CD14-positive monocyte (primary cell): Measurements from ENCODE around the gene IL1A. TPM values are rescaled to one million over a fixed set of nuclear protein-coding genes. Genes with fewer than 3 reads are reported as not detected.

ENCODE experiments used
- DNase-seq, 3 donors: peaks; one replicate each; pipeline ENCODE4 v3.0.0-alpha.2; 2011 to 2022
- H2AFZ ChIP-seq: 2 replicates; pipeline ENCODE4 v1.6.0; 2012; ENCODE audit warnings: mild to moderate bottlenecking, low read depth, low read length, inconsistent platforms; ENCODE audit not compliant: insufficient read depth, poor library complexity, severe bottlenecking
- H3K27ac ChIP-seq, 2 donors: 1 replicate in 1 of 2; 2 replicates in 1 of 2; pipeline ENCODE4 v1.5.1; 2012 to 2013; ENCODE audit warnings: low read length in 2 of 2, control low read depth in 1 of 2, inconsistent platforms in 1 of 2, low read depth in 1 of 2, mild to moderate bottlenecking in 1 of 2
- H3K27me3 ChIP-seq, 2 donors: one replicate each; pipeline versions ENCODE4 v1.6.0 to v1.6.1; 2011 to 2013; ENCODE audit warnings: low read length in 2 of 2; ENCODE audit not compliant: control insufficient read depth in 2 of 2, insufficient read depth in 2 of 2
- H3K36me3 ChIP-seq, 2 donors: replicated peaks in 1 of 2; 1 replicate in 1 of 2; 2 replicates in 1 of 2; pipeline versions ENCODE4 v1.5.1 to v1.6.1; 2012 to 2013; ENCODE audit warnings: low read length in 2 of 2, control low read depth in 1 of 2, inconsistent platforms in 1 of 2, mild to moderate bottlenecking in 1 of 2; ENCODE audit not compliant: insufficient read depth in 2 of 2, control insufficient read depth in 1 of 2
- H3K4me1 ChIP-seq, 2 donors: 1 replicate in 1 of 2; 2 replicates in 1 of 2; pipeline versions ENCODE4 v1.5.1 to v1.6.1; 2012 to 2013; ENCODE audit warnings: low read length in 2 of 2, control low read depth in 1 of 2, inconsistent platforms in 1 of 2, mild to moderate bottlenecking in 1 of 2, moderate library complexity in 1 of 2; ENCODE audit not compliant: insufficient read depth in 2 of 2, control insufficient read depth in 1 of 2
- H3K4me2 ChIP-seq: replicated peaks from 2 replicates; pipeline ENCODE3; 2012; ENCODE audit warnings: low read length, moderate library complexity, mild to moderate bottlenecking; ENCODE audit not compliant: poor library complexity, severe bottlenecking; ENCODE audit errors: extremely low read depth
- H3K4me3 ChIP-seq, 3 experiments: fragments of 200-600 bp in 1 of 3; sonication (generic) in 1 of 3; replicated peaks in 1 of 3; 1 replicate in 2 of 3; 2 replicates in 1 of 3; pipeline ENCODE4 v1.5.1; 2011 to 2013; ENCODE audit warnings: low read length in 3 of 3, mild to moderate bottlenecking in 3 of 3, control low read depth in 2 of 3, low read depth in 2 of 3, inconsistent platforms in 1 of 3, moderate library complexity in 1 of 3
- H3K79me2 ChIP-seq: 2 replicates; pipeline ENCODE4 v1.6.0; 2012; ENCODE audit warnings: mild to moderate bottlenecking, control low read depth, inconsistent platforms, low read length, moderate library complexity; ENCODE audit not compliant: insufficient read depth
- H3K9ac ChIP-seq: 2 replicates; pipeline ENCODE4 v1.6.0; 2017; ENCODE audit warnings: low read length, mild to moderate bottlenecking; ENCODE audit not compliant: insufficient read depth, poor library complexity, severe bottlenecking
- H3K9me3 ChIP-seq, 2 donors: replicated peaks in 1 of 2; 1 replicate in 1 of 2; 2 replicates in 1 of 2; pipeline versions ENCODE4 v1.5.1 to v1.6.1; 2012 to 2013; ENCODE audit warnings: low read length in 2 of 2, control low read depth in 1 of 2; ENCODE audit not compliant: control insufficient read depth in 1 of 2, insufficient read depth in 1 of 2
- H4K20me1 ChIP-seq: 2 replicates; pipeline ENCODE4 v1.6.0; 2012; ENCODE audit warnings: mild to moderate bottlenecking, low read length, control low read depth, moderate library complexity; ENCODE audit not compliant: insufficient read depth
- H3K27ac Mint-ChIP-seq, 7 donors: one replicate each; pipeline ENCODE4 v1.8.0; 2020; ENCODE audit warnings: mild to moderate bottlenecking in 7 of 7, mixed read lengths in 7 of 7, moderate library complexity in 6 of 7, inconsistent platforms in 2 of 7
- H3K27me3 Mint-ChIP-seq, 3 donors: one replicate each; pipeline ENCODE4 v1.8.0; 2021 to 2022; ENCODE audit warnings: low read depth in 3 of 3, mild to moderate bottlenecking in 3 of 3, mixed read lengths in 3 of 3, moderate library complexity in 3 of 3, inconsistent platforms in 1 of 3
- H3K36me3 Mint-ChIP-seq, 2 donors: one replicate each; pipeline ENCODE4 v1.8.0; 2020; ENCODE audit warnings: mixed read lengths in 2 of 2, inconsistent platforms in 1 of 2, mild to moderate bottlenecking in 1 of 2
- H3K4me1 Mint-ChIP-seq: one replicate; pipeline ENCODE4 v1.8.0; 2020; ENCODE audit warnings: mild to moderate bottlenecking, mixed read lengths
- H3K4me3 Mint-ChIP-seq, 2 donors: one replicate each; pipeline ENCODE4 v1.8.0; 2020; ENCODE audit warnings: mild to moderate bottlenecking in 2 of 2, mixed read lengths in 2 of 2, moderate library complexity in 1 of 2
- H3K9me3 Mint-ChIP-seq, 7 donors: one replicate each; pipeline ENCODE4 v1.8.0; 2020 to 2022; ENCODE audit warnings: mixed read lengths in 7 of 7, mild to moderate bottlenecking in 6 of 7, moderate library complexity in 6 of 7, inconsistent platforms in 2 of 7
- CTCF ChIP-seq: fragments of 200-600 bp; IDR thresholded peaks from one replicate; pipeline ENCODE4 v1.8.0; 2022; ENCODE audit warnings: antibody characterized with exemption, mild to moderate bottlenecking
- WGBS: methylation state at CpG from one replicate; pipeline ENCODE4 v1.1.5; 2013; ENCODE audit warnings: missing lambda C conversion rate; ENCODE audit not compliant: insufficient coverage; 5-methylcytosine and 5-hydroxymethylcytosine counted together
- intact Hi-C, 2 donors: fragments of 100-400 bp; cut with micrococcal nuclease; formaldehyde crosslinking; loops; one replicate each; pipeline versions ENCODE4 v1.15.0 to v1.15.1; 2023
- polyA plus RNA-seq, 3 donors: library from polyadenylated mRNA; depleted of rRNA in 1 of 3; unstranded in 2 of 3; stranded (reverse) in 1 of 3; fragments of 300-500 nt in 2 of 3; fragments of >200 nt in 1 of 3; fragmentation: Illumina TruSeq in 2 of 3; gene quantifications; 1 replicate in 2 of 3; 2 replicates in 1 of 3; pipeline ENCODE4 v1.2.3, GENCODE V29; 2012 to 2021

The IL1A gene
- polyA plus RNA-seq, 3 donors: 0.26 to 0.83 TPM; not detected in 1

GRCh38 chr2:112800881-112801583 is 16.7 kb upstream of the IL1A start:
- Histone ChIP-seq H3K9me3 (no peaks in the 10 kb centered on the region), H3K4me1 (peaks cover 15 to 18% of the 10 kb centered on the region in 2 donors), H3K4me3 (no peak overlapping the region), H3K9ac (no peak overlapping the region), H4K20me1 (no peaks in the 10 kb centered on the region), H3K79me2 (no peaks in the 10 kb centered on the region), H3K27ac (no peak overlapping the region), H3K4me2 (no peak overlapping the region), H2AFZ (no peak overlapping the region), H3K27me3 (no peaks in the 10 kb centered on the region), H3K36me3 (no peaks in the 10 kb centered on the region)
- intact Hi-C loops: loop anchor here in 1 of 2 donors (5.0 kb wide), 1 partner anchor 34 kb away; no protein-coding TSS in a partner anchor
- H3K27ac Mint-ChIP-seq: peak overlapping the region in 4 of 7 donors; percentile 30 to 88 (median 67)
- TF ChIP-seq CTCF: no peak
- peaks cover 0 to 5% (median 0%) of the 10 kb centered on the region in 7 donors for H3K9me3 Mint-ChIP-seq
- H3K36me3 Mint-ChIP-seq: peaks cover 0 to 3% of the 10 kb centered on the region in 2 donors
- WGBS: 100% methylated on average over 4 of the region's 4 CpGs
- H3K27me3 Mint-ChIP-seq: peaks cover 0 to 5% (median 0%) of the 10 kb centered on the region in 3 donors
- no peak for DNase-seq
- no peak overlapping the region for H3K4me3 Mint-ChIP-seq
- peaks cover 14% of the 10 kb centered on the region for H3K4me1 Mint-ChIP-seq

- Histone ChIP-seq H3K27me3 (no peaks in the 10 kb centered on the region), H3K9me3 (no peaks in the 10 kb centered on the region), H4K20me1 (no peaks in the 10 kb centered on the region), H3K36me3 (no peaks in the 10 kb centered on the region), H3K27ac (peak overlapping the region; percentile 30 to 63), H2AFZ (no peak overlapping the region), H3K4me1 (peaks cover 32 to 35% of the 10 kb centered on the region in 2 donors), H3K4me3 (no peak overlapping the region), H3K9ac (no peak overlapping the region), H3K79me2 (no peaks in the 10 kb centered on the region), H3K4me2 (no peak overlapping the region)
- peaks cover 0 to 3% of the 10 kb centered on the region in 2 donors for H3K36me3 Mint-ChIP-seq
- peak; percentile 80 to 98 (median 96) for DNase-seq
- H3K27me3 Mint-ChIP-seq: peaks cover 0 to 5% (median 3%) of the 10 kb centered on the region in 3 donors
- peak overlapping the region; percentile 85 to 96 (median 89) for H3K27ac Mint-ChIP-seq
- TF ChIP-seq CTCF: no peak
- intact Hi-C loops: loop anchor here (5.0 to 10.0 kb wide), 4 partner anchors 33 to 86 kb away; partner anchors contain the start of genes CKAP2L (in 1 of the 2) and IL1B (in 1 of the 2)
- no peak overlapping the region for H3K4me3 Mint-ChIP-seq
- H3K4me1 Mint-ChIP-seq: peaks cover 28% of the 10 kb centered on the region
- no CpG with 5 or more reads among the region's 8 CpGs for WGBS
- H3K9me3 Mint-ChIP-seq: peaks cover 0 to 5% (median 0%) of the 10 kb centered on the region in 7 donors
These were observed 15.0 kb upstream of the IL1A start for GRCh38 chr2:112798979-112799975.
